Right lobe of liver (tissue), 6 donors: ENCODE results near the gene MAPKAPK2. TPM values are rescaled to one million over a fixed set of nuclear protein-coding genes. Genes with fewer than 3 reads are reported as not detected.

Source experiments
- ATAC-seq, 4 donors: fragments of 200-7000 bp; cut with Tn5 transposase; one replicate each; pipeline ENCODE4 v1.9.1; 2020; ENCODE audit warnings: mild to moderate bottlenecking in 4 of 4, moderate library complexity in 4 of 4
- DNase-seq, 3 donors: peaks; one replicate each; pipeline ENCODE4 v3.0.0-alpha.2; 2020
- H3K27ac ChIP-seq, 3 donors: fragments of 200-600 bp; one replicate each; pipeline ENCODE4 v1.8.0; 2022
- H3K27me3 ChIP-seq, 2 donors: fragments of 200-600 bp; one replicate each; pipeline ENCODE4 v1.8.0; 2022
- H3K36me3 ChIP-seq, 4 donors: fragments of 200-600 bp; sonication (generic) in 1 of 4; one replicate each; pipeline versions ENCODE4 v1.5.1 to v1.8.0; 2017 to 2022; ENCODE audit warnings: control low read depth in 1 of 4
- H3K4me1 ChIP-seq, 4 donors: fragments of 200-600 bp; sonication (generic) in 1 of 4; one replicate each; pipeline versions ENCODE4 v1.5.1 to v1.8.0; 2017 to 2022; ENCODE audit warnings: control low read depth in 1 of 4
- H3K4me3 ChIP-seq, 3 donors: fragments of 200-600 bp; one replicate each; pipeline ENCODE4 v1.8.0; 2022
- H3K9me3 ChIP-seq, 4 donors: fragments of 200-600 bp; sonication (generic) in 1 of 4; one replicate each; pipeline versions ENCODE4 v1.5.1 to v1.8.0; 2017 to 2022; ENCODE audit warnings: control low read depth in 1 of 4
- POLR2A ChIP-seq: fragments of 450-650 bp; IDR thresholded peaks from one replicate; pipeline ENCODE4 v1.6.1; 2017; ENCODE audit warnings: antibody characterized with exemption, mild to moderate bottlenecking
- WGBS: methylation state at CpG from one replicate; pipeline ENCODE4 v1.1.6; 2018; ENCODE audit warnings: low coverage, low lambda C conversion rate; ENCODE audit not compliant: insufficient coverage; ENCODE audit errors: missing lambda C conversion rate; 5-methylcytosine and 5-hydroxymethylcytosine counted together
- intact Hi-C, 2 donors: fragments of 100-400 bp; cut with DNase I; formaldehyde crosslinking; loops; one replicate each; pipeline versions ENCODE4 v1.11.2 to v1.14.1; 2022
- total RNA-seq, 6 experiments: library from RNA; depleted of rRNA in 2 of 6; stranded (reverse); fragments of >200 nt in 2 of 6; fragmentation: NEBNext Ultra II Directional in 3 of 6; extraction: Animal tissue kit (Norgen Biotek cat#: 25700) in 3 of 6; gene quantifications; one replicate each; pipeline versions ENCODE4 v1.1.0 to v1.2.4, GENCODE V29; 2016 to 2023
- TF ChIP-seq, protein P1 (sequence below), 4 donors: fragments of 200-600 bp in 3 of 4; fragments of 450-650 bp in 1 of 4; IDR thresholded peaks; one replicate each; pipeline versions ENCODE4 v1.5.1 to v1.8.0; 2016 to 2022; ENCODE audit warnings: antibody characterized with exemption in 4 of 4, mild to moderate bottlenecking in 2 of 4
- donor health status: DM: no; HTN: yes; CAD: no.
- donor health status: DM: no; HTN: no; CAD: no.
- donor health status: DM: no; HTN: no; CAD: no.
- donor health status: DM: no; HTN: yes; CAD: no.
- donor health status: DM: no; HTN: yes; CAD: no.

MAPKAPK2 gene
- total RNA-seq, 6 experiments from 2014 or later, result 25.6 to 46.6 (median 34.0) TPM

DNA sequence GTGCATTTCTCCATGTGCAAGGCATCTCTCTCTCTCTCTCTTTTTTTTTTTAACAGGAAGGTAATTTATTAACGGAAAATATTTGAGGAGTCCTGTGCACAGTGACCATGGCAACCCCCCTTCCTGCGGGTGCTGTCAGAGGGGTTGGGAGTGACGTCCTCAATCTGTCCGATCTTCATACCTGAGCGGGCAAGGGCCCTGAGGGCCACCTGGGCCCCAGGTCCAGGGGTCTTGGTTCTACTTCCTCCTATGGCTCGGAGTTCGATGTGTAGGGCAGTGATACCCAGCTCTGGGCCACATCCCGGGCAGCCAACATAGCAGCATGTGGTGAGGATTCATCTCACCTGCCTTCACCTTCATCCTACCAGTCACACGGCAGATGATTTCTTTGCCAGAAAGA, 11.0 kb downstream of the MAPKAPK2 start:
- Histone ChIP-seq H3K36me3 (no peaks in the 10 kb centered on the region), H3K27me3 (no peaks in the 10 kb centered on the region), H3K4me1 (peaks cover 8 to 86% (median 48%) of the 10 kb centered on the region in 4 donors), H3K27ac (no peak overlapping the region), H3K9me3 (no peaks in the 10 kb centered on the region), H3K4me3 (no peak overlapping the region)
- no peak for DNase-seq
- TF ChIP-seq, protein P1, sequence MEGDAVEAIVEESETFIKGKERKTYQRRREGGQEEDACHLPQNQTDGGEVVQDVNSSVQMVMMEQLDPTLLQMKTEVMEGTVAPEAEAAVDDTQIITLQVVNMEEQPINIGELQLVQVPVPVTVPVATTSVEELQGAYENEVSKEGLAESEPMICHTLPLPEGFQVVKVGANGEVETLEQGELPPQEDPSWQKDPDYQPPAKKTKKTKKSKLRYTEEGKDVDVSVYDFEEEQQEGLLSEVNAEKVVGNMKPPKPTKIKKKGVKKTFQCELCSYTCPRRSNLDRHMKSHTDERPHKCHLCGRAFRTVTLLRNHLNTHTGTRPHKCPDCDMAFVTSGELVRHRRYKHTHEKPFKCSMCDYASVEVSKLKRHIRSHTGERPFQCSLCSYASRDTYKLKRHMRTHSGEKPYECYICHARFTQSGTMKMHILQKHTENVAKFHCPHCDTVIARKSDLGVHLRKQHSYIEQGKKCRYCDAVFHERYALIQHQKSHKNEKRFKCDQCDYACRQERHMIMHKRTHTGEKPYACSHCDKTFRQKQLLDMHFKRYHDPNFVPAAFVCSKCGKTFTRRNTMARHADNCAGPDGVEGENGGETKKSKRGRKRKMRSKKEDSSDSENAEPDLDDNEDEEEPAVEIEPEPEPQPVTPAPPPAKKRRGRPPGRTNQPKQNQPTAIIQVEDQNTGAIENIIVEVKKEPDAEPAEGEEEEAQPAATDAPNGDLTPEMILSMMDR (IDR thresholded peaks at IDR 0.05), result no peak
- TF ChIP-seq POLR2A, result no peak
- intact Hi-C loops, result no loop called here
- WGBS, result 84% methylated on average over 6 of the region's 9 CpGs
- ATAC-seq, result no peak

GRCh38 chr1:206696812-206697585, 12.3 kb downstream of the MAPKAPK2 start:
- ATAC-seq (peak; percentile 11 to 52 (median 47)), DNase-seq (no peak)
- TF ChIP-seq, protein P1 (IDR thresholded peaks at IDR 0.05), result no peak
- no peak for TF ChIP-seq POLR2A
- Histone ChIP-seq H3K4me1 (peaks cover 8 to 78% (median 45%) of the 10 kb centered on the region in 4 donors), H3K36me3 (no peaks in the 10 kb centered on the region), H3K9me3 (no peaks in the 10 kb centered on the region), H3K27ac (peak overlapping the region; percentile 17 to 75 (median 41)), H3K4me3 (no peak overlapping the region), H3K27me3 (no peaks in the 10 kb centered on the region)
- intact Hi-C loops, result no loop called here
- 33% methylated on average over 3 of the region's 4 CpGs for WGBS

GRCh38 chr1:206698011-206698410, 13.3 kb downstream of the MAPKAPK2 start:
- Histone ChIP-seq H3K27ac (peak overlapping the region in 1 of 3 donors; percentile 75), H3K4me3 (no peak overlapping the region), H3K36me3 (no peaks in the 10 kb centered on the region), H3K27me3 (no peaks in the 10 kb centered on the region), H3K9me3 (no peaks in the 10 kb centered on the region), H3K4me1 (peaks cover 8 to 67% (median 36%) of the 10 kb centered on the region in 4 donors)
- DNase-seq, result no peak
- 86% methylated on average over 2 of the region's 2 CpGs for WGBS
- intact Hi-C loops, result no loop called here
- ATAC-seq, result no peak
- no peak for TF ChIP-seq POLR2A
- TF ChIP-seq, protein P1 (IDR thresholded peaks at IDR 0.05), result no peak

DNA sequence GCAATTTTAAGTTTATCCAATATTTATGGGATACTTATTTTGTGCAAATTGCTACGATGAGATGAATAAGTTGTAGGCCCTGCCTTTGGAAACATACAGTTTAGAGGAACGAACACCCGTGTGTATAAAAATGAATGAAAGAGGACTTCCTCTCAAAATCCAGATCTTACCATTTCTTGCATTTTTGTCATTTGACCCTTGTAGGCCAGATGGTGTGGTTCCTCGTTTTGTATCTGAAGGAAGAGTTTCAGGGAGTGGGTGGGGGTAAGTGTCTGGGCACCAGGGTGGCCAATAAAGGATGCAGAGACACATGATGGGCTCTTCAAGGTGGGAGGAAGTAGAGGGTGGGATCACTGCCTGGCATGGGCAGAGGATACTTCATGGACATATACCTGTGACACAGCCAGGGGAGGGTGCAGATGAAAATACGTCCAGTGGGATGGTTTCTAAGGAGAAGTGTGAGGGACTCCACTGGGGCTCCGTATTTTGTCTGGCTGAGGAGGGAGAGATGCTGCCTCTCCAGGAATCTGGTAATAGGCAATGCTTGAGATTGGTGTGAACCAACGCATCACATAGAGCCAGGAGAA, 14.4 kb downstream of the MAPKAPK2 start:
- no peak for DNase-seq
- intact Hi-C loops, result no loop called here
- H3K4me1 ChIP-seq, result peaks cover 8 to 58% (median 29%) of the 10 kb centered on the region in 4 donors
- peak overlapping the region; percentile 28 to 85 (median 75) for H3K27ac ChIP-seq
- no peaks in the 10 kb centered on the region for H3K36me3 ChIP-seq
- WGBS, result 70% methylated on average over 6 of the region's 7 CpGs
- no peak for ATAC-seq
- H3K9me3 ChIP-seq, result no peaks in the 10 kb centered on the region
- no peak overlapping the region for H3K4me3 ChIP-seq
- H3K27me3 ChIP-seq, result no peaks in the 10 kb centered on the region
- TF ChIP-seq, protein P1 (IDR thresholded peaks at IDR 0.05), result no peak
- no peak for TF ChIP-seq POLR2A
